ENCODE results near the gene DLGAP4. TPM values are rescaled to one million over a fixed set of nuclear protein-coding genes. Genes with fewer than 3 reads are reported as not detected.

Gene DLGAP4
- total and polyA plus RNA-seq, 9 of the 15 experiments (the other 6 are each of a cell fraction or from before 2014, with no cell fraction given) = 0.31 to 34.1 (median 4.5) TPM

DNA sequence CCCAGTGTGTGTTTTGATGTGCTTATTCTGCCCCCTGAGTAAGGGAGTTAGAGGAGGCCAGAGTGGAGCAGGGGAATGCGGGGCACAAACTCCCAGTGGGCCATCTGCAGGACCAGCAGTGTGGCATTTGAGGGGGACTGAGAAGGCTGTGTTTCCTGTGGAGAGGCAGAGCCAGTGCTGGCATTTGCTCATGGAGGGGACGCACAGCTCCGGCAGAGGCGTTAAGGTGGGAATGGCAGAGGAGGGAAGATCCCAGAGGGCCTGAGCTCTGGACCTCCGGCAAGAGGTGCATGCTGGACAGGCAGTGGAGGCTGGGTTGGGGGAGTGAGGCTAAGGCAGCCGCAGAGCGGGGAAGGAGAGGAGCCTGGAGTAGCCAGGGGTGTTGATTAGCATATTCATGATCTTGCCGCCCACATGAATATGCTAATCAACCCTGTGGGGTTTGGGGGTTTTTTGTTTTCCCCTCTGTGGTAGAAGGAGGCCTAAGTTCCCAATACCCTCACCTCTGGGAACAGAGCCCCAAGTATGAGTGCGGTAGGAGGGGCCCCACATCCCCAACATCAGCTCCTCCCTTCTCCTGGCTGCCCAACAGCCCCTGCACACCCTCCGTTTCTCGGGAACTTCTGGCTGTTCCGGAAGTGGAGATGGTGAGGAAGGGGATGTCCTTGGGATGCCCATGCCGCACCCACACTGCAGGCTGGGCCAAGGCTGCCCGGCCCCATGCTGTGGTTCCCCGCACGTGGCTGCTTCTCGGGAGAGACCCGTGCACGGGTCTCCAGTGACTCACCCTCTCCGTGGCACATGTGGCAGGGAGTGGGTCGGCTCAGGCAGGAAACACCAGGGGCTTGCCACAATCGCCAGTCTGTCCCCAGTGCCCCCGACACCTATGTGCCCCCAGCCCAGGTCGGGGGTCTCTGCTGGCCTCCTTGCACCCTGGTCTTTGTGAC is 33.8 kb downstream of the DLGAP4 start (continued):
- TF ChIP-seq ZNF609 (CRISPR knock-in tag; IDR thresholded peaks at IDR 0.05; ENCODE audit: borderline replicate concordance) (no peak), HDAC2 (IDR thresholded peaks at IDR 0.05) (no peak), VEZF1 (CRISPR knock-in tag; IDR thresholded peaks at IDR 0.05) (no peak), MTA3 (IDR thresholded peaks at IDR 0.05; ENCODE audit: borderline replicate concordance) (no peak)
- TF ChIP-seq, protein P1, sequence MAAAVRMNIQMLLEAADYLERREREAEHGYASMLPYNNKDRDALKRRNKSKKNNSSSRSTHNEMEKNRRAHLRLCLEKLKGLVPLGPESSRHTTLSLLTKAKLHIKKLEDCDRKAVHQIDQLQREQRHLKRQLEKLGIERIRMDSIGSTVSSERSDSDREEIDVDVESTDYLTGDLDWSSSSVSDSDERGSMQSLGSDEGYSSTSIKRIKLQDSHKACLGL (CRISPR knock-in tag; IDR thresholded peaks at IDR 0.05; ENCODE audit: borderline replicate concordance, poor library complexity, severe bottlenecking) = no peak

Measured in K562 (cell line).